GM18907 (cell line): Measurements from ENCODE around the gene NFATC2.

ENCODE experiments used
- ATAC-seq: cut with Tn5 transposase; IDR thresholded peaks from one replicate; pipeline ENCODE4 v1.9.1; 2021; ENCODE audit warnings: mild to moderate bottlenecking, moderate library complexity; ENCODE audit not compliant: unreplicated experiment

NFATC2 gene

GRCh38 chr20:51437182-51437924 is 105.2 kb downstream of the NFATC2 start:
- ATAC-seq, result no peak

- ATAC-seq, result no peak
These were observed 107.8 kb downstream of the NFATC2 start for GRCh38 chr20:51434580-51435247.

GRCh38 chr20:51434026-51434425 is 108.5 kb downstream of the NFATC2 start:
- no peak for ATAC-seq

- ATAC-seq, result no peak
These were observed 109.6 kb downstream of the NFATC2 start for GRCh38 chr20:51432875-51433274.

GRCh38 chr20:51432251-51432784 is 110.2 kb downstream of the NFATC2 start:
- no peak for ATAC-seq

- no peak for ATAC-seq
These were observed 111.2 kb downstream of the NFATC2 start for GRCh38 chr20:51431321-51431720.

GRCh38 chr20:51430198-51430950 is 112.1 kb downstream of the NFATC2 start:
- ATAC-seq, result no peak

GRCh38 chr20:51429696-51430095 is 112.8 kb downstream of the NFATC2 start:
- no peak for ATAC-seq

GRCh38 chr20:51429144-51429482 is 113.4 kb downstream of the NFATC2 start:
- no peak for ATAC-seq

- ATAC-seq, result no peak
These were observed 113.9 kb downstream of the NFATC2 start for GRCh38 chr20:51428401-51429143.

- no peak for ATAC-seq
These were observed 114.7 kb downstream of the NFATC2 start for GRCh38 chr20:51427651-51428291.

GRCh38 chr20:51426718-51427650 is 115.5 kb downstream of the NFATC2 start:
- no peak for ATAC-seq

GRCh38 chr20:51425347-51426106 is 117.0 kb downstream of the NFATC2 start:
- no peak for ATAC-seq

GRCh38 chr20:51424270-51425117 is 118.0 kb downstream of the NFATC2 start:
- no peak for ATAC-seq

GRCh38 chr20:51423810-51424209 is 118.7 kb downstream of the NFATC2 start:
- no peak for ATAC-seq

GRCh38 chr20:51423290-51423667 is 119.2 kb downstream of the NFATC2 start:
- no peak for ATAC-seq

GRCh38 chr20:51422514-51423289 is 119.8 kb downstream of the NFATC2 start:
- no peak for ATAC-seq
